ENCODE results near the gene ANO4.
"Not testable (repeated sequence)": the region's sequence is repeated elsewhere in the genome, so short reads cannot be mapped to it uniquely, and the experiment has no call there.

Gene ANO4

DNA sequence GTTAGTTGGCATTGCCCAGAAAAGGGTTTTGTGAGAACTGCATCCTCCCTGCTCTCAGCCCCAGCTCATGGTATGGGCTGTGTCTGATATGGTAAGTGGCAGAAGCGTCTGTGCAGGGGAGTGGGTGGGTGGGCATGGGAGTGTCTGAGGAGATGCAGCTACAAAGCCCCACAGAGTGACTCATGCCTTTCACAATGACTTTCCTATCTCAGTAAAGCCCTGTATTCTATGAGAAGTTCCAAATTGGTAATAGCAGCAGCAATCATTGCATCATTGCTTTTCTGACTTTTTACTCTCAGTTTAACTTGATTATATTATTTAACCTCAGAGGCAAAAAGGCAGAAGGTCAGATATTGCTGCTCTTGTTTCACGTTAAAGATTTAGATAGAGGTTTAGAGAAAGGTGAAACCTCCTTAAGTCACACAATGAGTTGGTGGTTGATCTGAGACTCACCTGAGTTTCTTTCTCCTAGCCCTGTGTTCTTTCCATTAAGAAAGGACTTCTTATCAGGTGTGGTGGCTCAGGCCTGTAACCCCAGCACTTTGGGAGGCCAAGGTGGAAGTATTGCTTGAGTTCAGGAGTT is 243.8 kb downstream of the ANO4 start:
- DNase-seq (ENCODE audit: low read depth in 2 of 2, low spot score in 1 of 2): no peak

DNA sequence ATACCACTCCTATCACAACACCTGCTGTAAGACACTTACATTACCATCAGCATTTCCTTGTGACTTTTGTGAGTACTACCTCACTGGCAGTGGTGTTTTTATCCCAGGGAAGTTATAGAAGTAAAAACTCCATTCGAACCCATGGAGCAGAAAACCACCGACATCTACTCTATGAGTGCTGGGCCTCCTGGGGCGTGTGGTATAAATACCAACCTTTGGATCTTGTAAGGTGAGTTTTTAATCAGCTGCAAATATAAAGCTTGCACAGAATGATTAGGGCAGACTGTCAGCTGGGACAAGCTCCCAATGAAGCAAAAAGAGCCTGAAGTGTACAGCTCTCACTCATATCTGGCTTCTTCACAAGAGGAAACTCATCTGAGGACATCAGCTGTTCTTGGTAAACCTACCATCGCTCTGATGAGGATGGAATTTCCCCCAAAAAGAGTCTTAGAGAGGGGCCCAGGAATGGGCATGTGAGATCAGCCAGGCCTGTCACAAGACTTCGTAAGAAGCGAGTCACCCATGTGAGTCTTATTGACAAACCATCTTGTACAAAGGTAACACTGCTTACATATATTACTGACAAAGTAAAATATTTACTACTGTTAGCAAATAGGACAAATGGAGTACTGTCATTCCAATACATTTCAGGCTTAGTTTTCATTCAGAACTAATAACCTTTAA is 245.4 kb downstream of the ANO4 start:
- no peak for DNase-seq (ENCODE audit: low read depth in 2 of 2, low spot score in 1 of 2)

DNA sequence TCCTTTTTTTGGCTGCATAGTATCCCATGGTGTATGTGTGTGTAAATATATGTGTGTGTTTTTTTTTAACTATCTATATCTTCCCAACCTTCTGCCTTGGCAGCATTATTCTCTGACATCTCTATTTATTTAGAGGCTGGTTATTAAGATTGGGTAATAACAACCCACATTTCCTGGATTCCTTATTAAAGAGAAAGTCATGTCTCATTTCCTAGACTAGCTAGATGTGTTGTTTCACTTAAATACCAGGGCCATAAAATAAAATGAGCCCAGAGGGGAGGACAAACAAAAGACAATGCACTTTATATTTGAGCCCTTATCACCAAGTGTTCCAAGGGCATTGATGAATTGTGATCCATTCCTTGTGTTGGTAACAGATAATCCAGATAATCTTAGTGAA is 246.4 kb downstream of the ANO4 start:
- no peak for DNase-seq (ENCODE audit: low read depth in 2 of 2, low spot score in 1 of 2)

DNA sequence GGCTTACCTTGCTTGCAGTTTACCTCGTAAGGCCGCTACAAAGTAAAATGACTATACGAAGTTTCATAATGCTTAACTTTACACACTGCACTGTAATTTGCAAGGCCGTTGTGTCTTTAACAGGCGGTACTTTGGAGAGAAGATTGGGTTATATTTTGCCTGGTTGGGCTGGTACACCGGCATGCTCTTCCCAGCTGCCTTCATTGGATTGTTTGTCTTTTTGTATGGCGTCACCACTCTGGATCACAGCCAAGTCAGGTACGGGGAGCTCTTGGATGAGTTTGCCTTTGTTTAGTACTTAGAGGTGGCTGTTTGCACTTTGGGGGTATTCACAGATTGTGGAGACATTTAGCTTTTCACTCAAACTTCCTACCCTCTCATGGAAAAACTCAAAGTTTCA is 247.6 kb downstream of the ANO4 start:
- no peak for DNase-seq (ENCODE audit: low read depth in 2 of 2, low spot score in 1 of 2)

DNA sequence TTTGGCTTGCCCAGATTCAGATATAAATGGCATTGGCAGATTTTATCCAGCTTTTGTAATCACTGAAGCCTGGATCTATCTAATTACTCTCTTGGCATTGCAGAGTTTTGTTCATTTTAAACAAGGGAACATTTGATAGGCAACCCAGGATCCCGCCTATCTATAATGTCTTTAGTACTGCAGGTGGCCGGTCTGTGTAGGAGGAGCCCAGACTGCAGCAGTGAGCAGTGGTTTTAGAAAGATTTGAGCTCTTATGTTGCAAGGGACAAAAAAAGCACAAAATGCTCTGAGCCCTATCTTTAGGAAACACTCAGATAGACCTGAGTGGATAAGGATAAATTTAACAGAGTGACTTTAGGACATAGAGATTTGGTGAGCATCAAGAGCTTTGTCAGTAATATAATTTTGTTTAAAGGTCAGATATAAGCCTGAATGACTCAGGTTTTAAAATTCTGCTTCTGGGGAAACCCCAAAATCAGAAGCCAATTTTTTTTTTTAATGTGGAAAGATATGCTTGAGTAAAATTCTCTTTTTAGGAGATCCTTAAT is 250.0 kb downstream of the ANO4 start:
- DNase-seq (ENCODE audit: low read depth in 2 of 2, low spot score in 1 of 2): no peak

DNA sequence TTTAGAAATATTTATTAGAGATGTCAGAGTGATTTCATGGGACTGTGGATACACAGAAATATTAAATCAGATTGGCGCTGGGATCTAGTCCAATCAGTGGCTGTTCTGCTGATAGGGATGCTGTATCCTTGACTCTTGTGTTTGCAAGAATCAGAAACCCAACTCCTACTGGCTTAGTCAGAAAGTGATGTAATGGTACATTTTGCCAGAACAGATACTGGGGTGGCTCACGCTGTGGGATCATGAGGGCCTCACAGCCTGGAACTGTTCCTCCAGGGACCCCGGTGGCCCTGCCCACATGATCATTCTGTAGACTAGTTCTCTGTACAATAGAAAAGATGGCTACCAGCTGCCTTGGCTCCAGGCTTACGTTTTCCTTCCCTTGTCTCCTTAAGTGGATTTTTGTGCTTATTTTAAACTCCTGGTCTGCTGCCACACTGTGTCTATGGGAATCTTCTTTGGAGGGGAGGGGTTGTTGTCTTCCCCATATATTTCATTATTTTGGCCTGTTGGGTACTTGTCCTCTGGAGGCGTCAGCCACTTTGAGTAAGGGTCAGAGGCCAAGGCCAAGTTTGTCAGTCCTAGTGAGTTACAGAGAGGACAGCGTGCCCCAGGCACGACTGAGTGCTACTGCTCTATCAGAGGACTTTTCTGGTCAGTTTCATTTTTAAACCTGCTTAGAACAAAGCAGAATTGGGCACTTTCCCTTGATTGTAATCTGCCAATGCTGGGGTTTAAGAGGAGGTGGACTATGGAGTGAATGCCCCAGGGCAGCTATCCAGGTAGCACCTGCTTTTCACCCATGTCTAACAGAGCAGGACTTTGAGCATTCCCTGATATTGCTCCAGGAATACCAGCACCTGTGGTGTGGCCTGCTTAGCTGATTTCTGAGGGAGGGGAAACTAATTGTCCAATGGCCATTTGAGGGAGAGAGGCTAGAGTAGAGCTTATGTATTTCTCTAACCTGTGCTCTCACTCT is 251.2 kb downstream of the ANO4 start:
- no peak for DNase-seq (ENCODE audit: low read depth in 2 of 2, low spot score in 1 of 2)

DNA sequence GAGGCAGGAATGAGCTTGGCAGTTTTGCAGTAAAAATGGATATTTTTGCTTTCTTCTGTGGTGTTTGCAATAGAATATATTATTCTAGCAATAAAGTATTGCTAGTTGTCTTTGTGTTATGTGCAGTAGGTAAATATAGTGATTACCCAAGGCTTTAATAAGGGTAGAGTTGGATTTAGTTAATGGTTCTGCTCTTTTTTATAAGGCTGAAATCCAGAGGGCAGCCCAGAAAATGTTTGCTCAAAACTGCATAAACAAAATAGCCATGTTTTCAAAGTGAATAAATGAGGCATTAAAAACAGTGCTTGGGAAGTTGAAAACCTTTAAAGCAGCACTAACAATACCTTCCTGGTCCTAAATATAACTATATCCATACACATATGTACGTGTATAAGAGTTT is 253.1 kb downstream of the ANO4 start:
- no peak for DNase-seq (ENCODE audit: low read depth in 2 of 2, low spot score in 1 of 2)

DNA sequence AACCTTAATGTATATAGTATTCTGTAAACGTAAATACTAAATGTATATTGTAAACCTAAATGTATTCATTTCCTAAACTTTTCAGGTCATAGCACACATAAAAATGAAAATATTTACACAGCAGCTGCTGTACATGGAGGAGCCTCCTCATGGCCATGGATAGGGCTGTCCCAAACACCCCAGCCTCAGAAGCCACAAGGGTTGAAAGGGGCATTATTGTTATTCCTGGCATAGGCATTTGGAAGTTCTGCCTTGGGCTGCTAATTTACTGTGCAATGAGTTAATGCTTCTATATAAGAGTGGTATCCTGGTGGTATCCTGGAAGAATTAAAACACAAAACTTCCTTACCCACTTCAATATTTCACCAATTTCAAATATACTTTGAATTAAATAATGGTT is 256.1 kb downstream of the ANO4 start:
- no peak for DNase-seq (ENCODE audit: low read depth in 2 of 2, low spot score in 1 of 2)

DNA sequence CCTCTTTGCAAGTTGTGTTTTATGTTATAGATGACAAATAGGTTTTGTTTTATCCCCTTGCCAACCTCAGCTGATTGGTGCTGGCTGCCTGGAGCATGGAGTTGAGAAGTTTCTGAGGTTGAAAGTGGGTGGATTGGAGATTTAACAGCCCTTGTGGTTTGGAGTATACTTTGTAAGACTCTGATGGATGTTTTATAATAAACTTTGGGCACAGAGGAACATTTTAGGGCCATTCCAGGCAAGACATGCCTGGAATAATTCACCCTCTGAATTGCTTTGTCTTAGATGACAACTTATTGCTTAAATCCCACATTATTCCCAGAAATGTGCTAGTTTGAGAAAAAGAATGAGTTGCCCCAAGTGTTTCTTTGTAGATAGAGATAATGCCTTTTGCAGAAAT is 256.6 kb downstream of the ANO4 start:
- no peak for DNase-seq (ENCODE audit: low read depth in 2 of 2, low spot score in 1 of 2)

DNA sequence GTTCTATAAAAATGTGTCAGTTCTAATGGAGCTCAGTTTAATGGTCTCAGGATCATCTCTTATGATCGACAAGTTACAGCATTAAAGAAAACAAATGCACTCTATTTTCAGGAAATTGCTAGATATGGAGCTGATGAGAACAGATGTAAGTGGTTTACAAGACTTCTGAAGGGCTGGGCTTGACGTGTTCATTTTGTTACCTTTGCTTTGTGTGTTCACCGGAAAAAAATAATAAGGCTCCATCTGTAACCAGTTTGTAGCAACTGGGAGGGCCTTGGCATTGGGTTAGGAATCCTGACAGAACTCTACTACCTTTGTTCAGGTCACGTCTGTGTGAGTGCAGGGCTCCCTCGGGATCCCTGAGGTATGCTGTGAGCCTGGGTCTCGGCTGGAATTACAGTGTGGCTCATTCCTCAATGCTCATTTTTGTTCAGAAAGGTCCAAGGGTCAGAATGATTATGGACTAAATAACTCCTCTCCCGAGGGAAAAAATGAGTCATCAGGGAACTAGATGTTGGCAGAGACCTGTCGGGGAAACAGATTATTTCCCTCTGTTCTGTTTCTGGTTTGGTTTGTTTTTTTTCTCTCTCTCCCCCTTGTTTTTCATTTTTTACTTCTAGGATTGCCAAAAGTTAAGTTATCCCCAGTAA is 257.4 kb downstream of the ANO4 start:
- DNase-seq (ENCODE audit: low read depth in 2 of 2, low spot score in 1 of 2): no peak

DNA sequence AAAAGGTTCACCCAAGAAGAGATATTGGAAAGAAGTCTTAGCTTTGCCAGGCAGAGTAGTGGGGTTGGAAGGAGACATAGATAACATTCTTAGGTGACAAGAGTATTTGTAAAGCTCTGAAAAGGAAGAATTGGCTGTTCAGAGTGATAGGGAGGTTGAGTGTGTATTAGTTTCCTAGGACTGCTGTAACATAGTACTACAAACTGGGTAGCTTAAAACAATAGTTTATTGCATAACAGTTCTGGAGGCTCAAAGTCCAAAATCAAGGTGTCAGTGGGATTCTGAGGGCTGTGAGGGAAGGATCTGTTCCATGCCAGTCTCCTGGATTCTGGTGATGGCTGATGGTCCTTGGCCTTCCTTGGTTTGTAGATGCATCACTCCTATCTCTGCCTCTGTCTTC is 258.6 kb downstream of the ANO4 start:
- DNase-seq (ENCODE audit: low read depth in 2 of 2, low spot score in 1 of 2): no peak

DNA sequence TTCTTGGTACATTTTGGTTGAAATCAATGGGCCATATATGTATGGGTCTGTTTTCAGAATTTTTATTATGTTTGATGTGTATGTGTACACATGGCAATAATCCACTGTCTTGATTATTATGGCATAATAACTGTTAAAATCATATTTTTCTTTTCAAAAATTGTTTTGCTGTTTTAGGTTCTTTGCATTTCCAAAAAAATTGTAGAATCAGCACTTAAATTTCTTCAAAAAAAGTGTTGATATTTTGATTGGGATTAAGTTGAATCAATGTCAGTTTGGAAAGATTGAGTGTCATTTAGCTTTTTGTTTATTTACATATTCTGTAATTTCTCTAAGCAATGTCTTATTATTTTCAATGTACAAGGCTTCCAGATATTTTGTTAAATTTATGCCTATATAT is 261.4 kb downstream of the ANO4 start:
- no peak for DNase-seq (ENCODE audit: low read depth in 2 of 2, low spot score in 1 of 2)

DNA sequence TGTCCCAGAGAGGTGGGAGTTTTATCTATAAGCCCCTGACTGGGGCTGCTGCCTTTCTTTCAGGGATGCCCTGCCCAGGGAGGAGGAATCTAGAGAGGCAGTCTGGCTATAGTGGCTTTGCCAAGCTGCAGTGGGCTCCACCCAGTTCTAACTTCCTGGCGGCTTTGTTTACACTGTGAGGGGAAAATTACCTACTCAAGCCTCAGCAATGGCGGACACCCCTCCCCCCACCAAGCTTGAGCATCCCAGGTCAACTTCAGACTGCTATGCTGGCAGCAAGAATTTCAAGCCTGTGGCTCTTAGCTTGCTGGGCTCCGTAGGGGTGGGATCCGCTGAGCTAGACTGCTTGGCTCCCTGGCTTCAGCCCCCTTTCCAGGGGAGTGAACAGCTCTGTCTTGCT is 267.9 kb downstream of the ANO4 start:
- DNase-seq (ENCODE audit: low read depth in 2 of 2, low spot score in 1 of 2): not testable (repeated sequence)

DNA sequence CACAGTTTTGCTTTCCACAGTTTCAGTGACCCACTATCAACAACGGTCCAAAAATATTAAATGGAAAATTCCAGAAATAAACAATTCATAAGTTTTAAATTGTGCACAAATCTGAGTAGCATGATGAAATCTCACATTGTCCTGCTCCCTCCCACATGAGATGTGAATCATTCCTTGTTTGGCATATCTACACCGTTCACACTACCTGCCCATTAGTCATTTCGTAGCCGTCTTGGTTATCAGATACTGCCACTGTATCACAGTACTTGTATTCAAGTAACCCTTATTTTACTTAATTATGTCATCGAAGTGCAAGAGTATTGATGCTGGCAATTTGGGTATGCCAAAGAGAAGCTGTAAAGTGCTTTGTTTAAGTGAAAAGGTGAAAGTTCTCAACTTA is 270.1 kb downstream of the ANO4 start:
- no peak for DNase-seq (ENCODE audit: low read depth in 2 of 2, low spot score in 1 of 2)

DNA sequence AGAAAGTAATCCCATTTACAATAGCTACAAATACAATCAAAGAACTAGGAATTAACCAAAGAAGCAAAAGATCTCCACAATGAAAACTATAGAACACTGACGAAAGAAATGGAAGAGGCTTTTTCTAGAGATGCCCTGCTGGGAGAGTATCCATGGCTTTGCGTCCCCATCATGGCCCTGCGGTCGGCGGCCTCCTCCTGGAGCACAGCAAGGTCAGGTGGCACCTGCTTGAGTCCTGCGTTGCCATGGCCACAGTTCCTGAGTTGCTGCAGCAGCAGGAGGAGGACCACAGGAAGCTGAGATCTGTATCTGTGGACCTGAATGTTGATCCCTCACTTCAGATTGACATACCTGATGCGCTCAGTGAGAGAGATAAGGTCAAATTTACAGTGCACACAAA is 271.9 kb downstream of the ANO4 start:
- DNase-seq (ENCODE audit: low read depth in 2 of 2, low spot score in 1 of 2): no peak

DNA sequence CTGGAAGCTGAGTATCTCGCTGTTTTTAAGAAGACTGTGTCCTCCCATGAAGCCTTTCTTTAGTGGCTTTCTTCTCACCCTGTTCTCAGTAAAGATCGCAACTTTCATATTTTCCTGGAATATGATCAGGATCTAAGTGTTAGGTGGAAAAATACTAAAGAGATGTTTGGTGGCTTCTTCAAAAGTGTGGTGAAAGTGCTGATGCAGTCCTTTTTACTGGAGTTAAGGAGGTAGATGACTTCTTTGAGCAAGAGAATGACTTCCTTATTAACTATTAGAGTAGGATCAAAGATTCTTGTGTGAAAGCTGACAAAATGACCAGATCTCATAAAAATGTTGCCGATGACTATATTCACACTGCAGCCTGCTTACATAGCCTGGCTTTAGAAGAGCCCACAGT is 273.8 kb downstream of the ANO4 start:
- DNase-seq (ENCODE audit: low read depth in 2 of 2, low spot score in 1 of 2): no peak

DNA sequence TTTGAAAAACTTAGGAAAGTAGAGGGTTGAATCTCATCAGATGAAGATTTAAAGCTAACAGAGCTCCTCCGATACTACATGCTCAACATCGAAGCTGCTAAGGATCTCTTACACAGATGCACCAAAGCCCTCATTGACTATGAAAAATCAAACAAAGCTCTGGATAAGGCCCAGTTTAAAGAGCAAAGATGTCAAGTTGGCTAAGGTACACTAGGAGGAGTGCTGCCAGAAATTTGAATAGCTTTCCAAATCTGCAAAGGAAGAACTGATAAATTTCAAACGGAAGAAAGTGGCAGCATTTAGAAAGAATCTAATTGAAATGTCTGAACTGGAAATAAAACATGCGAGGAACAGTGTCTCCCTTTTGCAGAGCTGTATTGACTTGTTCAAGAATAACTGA is 274.3 kb downstream of the ANO4 start:
- no peak for DNase-seq (ENCODE audit: low read depth in 2 of 2, low spot score in 1 of 2)

DNA sequence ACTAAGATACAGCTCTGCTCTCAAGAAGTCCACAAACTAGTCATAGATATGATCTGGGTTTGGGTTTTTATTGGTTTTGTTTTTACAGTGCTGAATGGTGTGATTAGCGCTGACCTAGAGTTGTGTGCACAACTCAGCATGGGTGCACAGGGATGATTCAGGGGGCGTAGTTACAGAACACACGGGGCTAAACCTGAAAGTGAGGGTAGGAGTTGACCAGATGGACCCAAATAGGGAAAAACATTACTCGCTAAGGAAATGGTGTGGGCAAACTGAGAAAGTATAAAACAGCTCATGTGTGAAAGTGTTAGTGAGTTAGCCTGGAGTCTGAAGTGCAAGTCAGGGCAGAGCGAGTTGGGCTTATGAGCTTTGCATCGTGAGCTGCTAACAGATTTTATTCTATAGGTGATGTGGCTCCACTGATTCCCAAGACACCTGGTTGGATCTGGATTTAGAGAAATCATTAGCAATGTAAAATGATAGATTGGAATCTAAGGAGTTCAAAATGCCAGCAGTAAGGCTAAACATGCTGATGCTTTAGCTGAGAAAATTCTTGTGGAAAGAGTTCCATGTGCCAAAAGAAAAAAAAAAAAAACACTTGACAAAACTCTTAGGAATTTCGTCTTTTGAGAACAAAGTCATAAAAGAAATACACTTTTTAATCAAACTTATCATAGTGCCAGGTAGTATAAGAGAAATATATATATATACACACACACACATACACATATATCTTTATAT is 280.5 kb downstream of the ANO4 start:
- DNase-seq (ENCODE audit: low read depth in 2 of 2, low spot score in 1 of 2): no peak

DNA sequence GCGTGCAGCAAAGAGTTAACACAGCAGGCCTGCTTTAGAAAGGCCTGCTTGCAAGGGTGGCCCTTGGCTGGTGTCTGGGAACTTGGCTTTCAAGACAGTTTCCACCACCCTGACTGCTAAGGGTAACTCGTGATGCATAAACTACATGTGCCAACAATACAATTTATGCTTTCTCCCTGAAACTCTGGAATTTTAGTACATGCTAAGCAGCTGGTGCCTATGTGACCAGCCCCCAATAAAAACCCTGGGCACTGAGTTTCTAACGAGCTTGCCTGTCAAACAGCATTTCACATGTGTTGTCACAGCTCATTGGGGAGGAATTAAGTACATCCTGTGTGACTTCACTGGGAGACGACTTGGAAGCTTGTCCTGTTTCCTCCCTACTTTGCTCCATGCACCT is 282.3 kb downstream of the ANO4 start:
- DNase-seq (ENCODE audit: low read depth in 2 of 2, low spot score in 1 of 2): no peak

DNA sequence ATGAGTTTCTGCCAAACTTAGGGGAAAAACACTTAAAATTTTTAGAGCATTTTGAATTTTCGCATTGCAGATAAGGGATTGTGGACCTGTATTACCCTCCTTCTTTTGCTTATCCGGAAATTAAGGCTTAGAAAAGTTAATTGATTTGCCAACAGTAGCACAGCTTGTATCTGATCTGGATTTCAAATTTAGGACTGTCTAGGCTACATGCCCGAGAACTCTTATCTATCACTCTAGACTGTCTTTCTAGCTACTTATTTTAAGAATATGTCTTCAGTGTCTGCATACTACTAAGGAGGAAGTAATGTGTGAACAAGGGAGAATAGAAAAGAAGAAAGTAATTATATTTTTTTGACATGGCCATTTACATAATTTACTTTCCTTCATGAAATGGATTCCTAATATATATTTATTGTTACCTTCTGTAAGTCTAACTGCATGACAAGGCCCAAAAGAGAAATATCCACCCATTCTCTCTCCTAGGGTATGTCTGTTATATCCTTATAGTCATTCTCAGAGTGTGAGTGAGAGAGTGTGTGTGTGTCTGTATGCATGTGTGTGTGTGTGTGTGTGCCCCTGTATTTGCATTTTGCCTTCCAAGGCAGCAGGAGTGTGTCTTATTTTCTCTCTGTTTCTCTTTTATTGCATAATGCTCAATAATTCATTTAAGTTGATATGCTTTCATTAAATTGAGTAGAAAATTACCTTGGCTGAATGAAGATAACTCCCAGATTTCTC is 283.4 kb downstream of the ANO4 start:
- no peak for DNase-seq (ENCODE audit: low read depth in 2 of 2, low spot score in 1 of 2)
